ENCODE results near the gene CNTRL.

DNA sequence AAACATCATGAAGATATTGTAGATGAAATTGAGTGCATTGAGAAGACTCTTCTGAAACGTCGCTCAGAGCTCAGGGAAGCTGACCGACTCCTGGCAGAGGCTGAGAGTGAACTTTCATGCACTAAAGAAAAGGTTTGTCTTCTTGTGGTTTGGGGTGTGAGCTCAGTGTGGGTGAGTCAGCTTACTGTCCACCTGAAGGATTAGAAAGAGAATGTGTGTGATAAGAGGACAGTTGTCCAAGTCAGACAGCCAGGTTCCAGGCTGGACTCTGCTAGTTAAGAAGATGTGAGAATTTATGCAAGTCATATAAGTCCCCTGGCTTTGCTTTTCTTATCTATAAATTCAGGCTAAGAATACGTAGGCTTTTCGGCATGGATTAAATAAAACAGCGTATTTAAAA, 80.0 kb downstream of the CNTRL start:
- TF ChIP-seq, protein P1, sequence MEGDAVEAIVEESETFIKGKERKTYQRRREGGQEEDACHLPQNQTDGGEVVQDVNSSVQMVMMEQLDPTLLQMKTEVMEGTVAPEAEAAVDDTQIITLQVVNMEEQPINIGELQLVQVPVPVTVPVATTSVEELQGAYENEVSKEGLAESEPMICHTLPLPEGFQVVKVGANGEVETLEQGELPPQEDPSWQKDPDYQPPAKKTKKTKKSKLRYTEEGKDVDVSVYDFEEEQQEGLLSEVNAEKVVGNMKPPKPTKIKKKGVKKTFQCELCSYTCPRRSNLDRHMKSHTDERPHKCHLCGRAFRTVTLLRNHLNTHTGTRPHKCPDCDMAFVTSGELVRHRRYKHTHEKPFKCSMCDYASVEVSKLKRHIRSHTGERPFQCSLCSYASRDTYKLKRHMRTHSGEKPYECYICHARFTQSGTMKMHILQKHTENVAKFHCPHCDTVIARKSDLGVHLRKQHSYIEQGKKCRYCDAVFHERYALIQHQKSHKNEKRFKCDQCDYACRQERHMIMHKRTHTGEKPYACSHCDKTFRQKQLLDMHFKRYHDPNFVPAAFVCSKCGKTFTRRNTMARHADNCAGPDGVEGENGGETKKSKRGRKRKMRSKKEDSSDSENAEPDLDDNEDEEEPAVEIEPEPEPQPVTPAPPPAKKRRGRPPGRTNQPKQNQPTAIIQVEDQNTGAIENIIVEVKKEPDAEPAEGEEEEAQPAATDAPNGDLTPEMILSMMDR (IDR thresholded peaks at IDR 0.05) = no peak
- no peak for TF ChIP-seq POLR2A (IDR thresholded peaks at IDR 0.05)

Data from thyroid gland (tissue), 4 donors.